HepG2 (cell line): ENCODE data around the gene ECSCR. TPM values are rescaled to one million over a fixed set of nuclear protein-coding genes. Genes with fewer than 3 reads are reported as not detected.

Source experiments
- ETV6 ChIP-seq: sonication (generic); formaldehyde crosslinking; conservative IDR thresholded peaks from 2 replicates; pipeline ENCODE4 v1.4.0; 2020; ENCODE audit warnings: missing genetic modification reagents
- HMGXB3 ChIP-seq: sonication (generic); formaldehyde crosslinking; IDR thresholded peaks from 2 replicates; pipeline ENCODE4 v1.4.0; 2020; ENCODE audit warnings: missing genetic modification reagents, borderline replicate concordance
- HNF4G ChIP-seq, 2 experiments: sonication (generic) in 1 of 2; formaldehyde crosslinking in 1 of 2; IDR thresholded peaks; 2 replicates each; pipeline versions ENCODE4 v1.4.0 to v1.6.1; 2011 to 2020; ENCODE audit warnings: borderline replicate concordance in 2 of 2, low read depth in 2 of 2, mild to moderate bottlenecking in 2 of 2, low read length in 1 of 2, missing genetic modification reagents in 1 of 2, moderate library complexity in 1 of 2
- ISL2 ChIP-seq: sonication (generic); formaldehyde crosslinking; IDR thresholded peaks from 2 replicates; pipeline ENCODE4 v1.5.0; 2020; ENCODE audit warnings: missing genetic modification reagents
- KIAA2018 ChIP-seq: sonication (generic); formaldehyde crosslinking; IDR thresholded peaks from 2 replicates; pipeline ENCODE4 v1.5.0; 2020; ENCODE audit warnings: mild to moderate bottlenecking, missing genetic modification reagents, borderline replicate concordance
- MAF1 ChIP-seq: sonication (generic); formaldehyde crosslinking; IDR thresholded peaks from 2 replicates; pipeline ENCODE4 v1.5.0; 2020; ENCODE audit warnings: missing genetic modification reagents, borderline replicate concordance
- PBX2 ChIP-seq: IDR thresholded peaks from 2 replicates; pipeline ENCODE4 v1.6.1; 2016; ENCODE audit warnings: control low read depth
- RAD51 ChIP-seq: fragments of 450-650 bp; IDR thresholded peaks from 2 replicates; pipeline ENCODE4 v1.6.1; 2016; ENCODE audit warnings: borderline replicate concordance
- ZBTB21 ChIP-seq: sonication (generic); formaldehyde crosslinking; IDR thresholded peaks from 2 replicates; pipeline ENCODE4 v1.4.0; 2020; ENCODE audit warnings: missing genetic modification reagents
- ZBTB38 ChIP-seq: sonication (generic); formaldehyde crosslinking; IDR thresholded peaks from 2 replicates; pipeline ENCODE4 v1.5.1; 2020; ENCODE audit warnings: mild to moderate bottlenecking, missing genetic modification reagents
- ZNF337 ChIP-seq: sonication (generic); formaldehyde crosslinking; IDR thresholded peaks from 2 replicates; pipeline ENCODE4 v1.5.1; 2020; ENCODE audit warnings: missing genetic modification reagents, low read depth, mild to moderate bottlenecking, borderline replicate concordance
- ZNF546 ChIP-seq: sonication (generic); formaldehyde crosslinking; conservative IDR thresholded peaks from 2 replicates; pipeline ENCODE4 v1.8.1; 2023; ENCODE audit warnings: mild to moderate bottlenecking, missing genetic modification reagents
- ZNF570 ChIP-seq: sonication (generic); formaldehyde crosslinking; IDR thresholded peaks from 2 replicates; pipeline ENCODE4 v1.4.0; 2020; ENCODE audit warnings: mild to moderate bottlenecking, missing genetic modification reagents, borderline replicate concordance
- ZNF788 ChIP-seq: sonication (generic); formaldehyde crosslinking; IDR thresholded peaks from 2 replicates; pipeline ENCODE4 v1.5.0; 2020; ENCODE audit warnings: mild to moderate bottlenecking, missing genetic modification reagents, borderline replicate concordance
- polyA plus RNA-seq, 8 experiments: library from polyadenylated mRNA; depleted of rRNA in 3 of 8; stranded (reverse) in 7 of 8; unstranded in 1 of 8; fragments of >200 nt; fragmentation: Illumina TruSeq in 4 of 8; extraction: Trizol in 4 of 8; gene quantifications; 2 replicates each; pipeline versions ENCODE4 v1.2.1 to v1.2.3, GENCODE V29; 2011 to 2016; ENCODE audit warnings: low read depth in 4 of 8, missing spikeins in 1 of 8, mixed read lengths in 1 of 8; ENCODE audit not compliant: insufficient read depth in 1 of 8
- total RNA-seq, 5 experiments: library from RNA; depleted of rRNA; stranded (reverse); fragments of >200 nt; fragmentation: Illumina TruSeq; extraction: Trizol; gene quantifications; 2 replicates each; pipeline ENCODE4 v1.2.3, GENCODE V29; 2016; ENCODE audit warnings: low read depth in 1 of 5

Gene ECSCR
- total and polyA plus RNA-seq, 2 of the 13 experiments (the other 11 are each of a cell fraction or from before 2014, with no cell fraction given), result 0.18 TPM; not detected in 1

- TF ChIP-seq ZBTB38 (CRISPR knock-in tag), result peak; percentile 51; the same call in 1 of the 2 replicates
- TF ChIP-seq HNF4G (IDR thresholded peaks at IDR 0.05; ENCODE audit: borderline replicate concordance, low read depth, low read length), result no peak
- TF ChIP-seq HNF4G (CRISPR knock-in tag; IDR thresholded peaks at IDR 0.05; ENCODE audit: borderline replicate concordance, low read depth), result no peak
- TF ChIP-seq ZNF788 (CRISPR knock-in tag), result 0 out of 2 replicates have a peak, but pooled peaks have one; percentile 13
- TF ChIP-seq ZNF570 (CRISPR knock-in tag), result no peak
- TF ChIP-seq ETV6, result no peak
- TF ChIP-seq PBX2 (CRISPR knock-in tag), result no peak
- no peak for TF ChIP-seq KIAA2018 (CRISPR knock-in tag)
- TF ChIP-seq ZNF337, result 0 out of 2 replicates have a peak, but pooled peaks have one; percentile 55
- TF ChIP-seq ZNF546 (CRISPR knock-in tag), result no peak
- TF ChIP-seq HMGXB3, result no peak
- TF ChIP-seq RAD51, result no peak
- TF ChIP-seq MAF1, result no peak
- no peak; the same call in 1 of the 2 replicates for TF ChIP-seq ISL2 (CRISPR knock-in tag)
- peak; percentile 20; the same call in 1 of the 2 replicates for TF ChIP-seq ZBTB21 (CRISPR knock-in tag)
These were observed 58.6 kb downstream of the ECSCR start, which contains the start of gene SPATA24 (continued) for GRCh38 chr5:139403787-139404483.
